ENCODE results near the gene TIMP3. TPM values are rescaled to one million over a fixed set of nuclear protein-coding genes. Genes with fewer than 3 reads are reported as not detected.

TIMP3 gene
- total and polyA plus RNA-seq, 2 of the 4 experiments (the other 2 are of a cell fraction) = 98.8 to 179 TPM

GRCh38 chr22:32864596-32864995, 63.1 kb downstream of the TIMP3 start:
- Histone ChIP-seq H3K9me1 (ENCODE audit: insufficient read depth, low read length) (peaks cover 3% of the 10 kb centered on the region), H4K91ac (ENCODE audit: insufficient read depth, low read depth, low read length) (no peak overlapping the region), H2AK5ac (ENCODE audit: low read depth, low read length) (no peak overlapping the region), H3K79me1 (ENCODE audit: low read depth in 1 of 2, low read length in 2 of 2) (no peaks in the 10 kb centered on the region; a peak in 1 of 4 replicates), H2AFZ (replicated peaks; ENCODE audit: low read length, poor library complexity) (no peak overlapping the region), H3K9ac (ENCODE audit: low read depth, low read length) (no peak overlapping the region), H3K4me3 (ENCODE audit: insufficient read depth, low read depth, low read length) (no peak overlapping the region), H4K5ac (ENCODE audit: low read depth, low read length) (no peak overlapping the region), H2BK20ac (ENCODE audit: low read depth, low read length) (no peak overlapping the region), H3K27ac (ENCODE audit: insufficient read depth, low read length) (no peak overlapping the region), H3K14ac (replicated peaks; ENCODE audit: low read depth, low read length) (no peak overlapping the region), H3K23ac (ENCODE audit: low read depth, low read length) (no peak overlapping the region), H2BK120ac (ENCODE audit: low read depth, low read length) (no peak overlapping the region), H2BK15ac (ENCODE audit: low read depth, low read length) (no peak overlapping the region), H3K56ac (ENCODE audit: extremely low read depth, insufficient read depth, low read length) (no peak overlapping the region), H4K20me1 (ENCODE audit: insufficient read depth, low read length) (peaks cover 6% of the 10 kb centered on the region; the same call in 1 of the 2 replicates), H3K27me3 (ENCODE audit: control insufficient read depth, insufficient read depth, low read length) (no peaks in the 10 kb centered on the region; the same call in 1 of the 2 replicates), H3K9me3 (ENCODE audit: control insufficient read depth, insufficient read depth, low read length) (no peaks in the 10 kb centered on the region), H4K8ac (ENCODE audit: low read depth in 2 of 2, low read length in 2 of 2) (no peak overlapping the region), H2BK5ac (ENCODE audit: low read depth, low read length, poor library complexity, severe bottlenecking) (no peak overlapping the region), H2AK9ac (replicated peaks; ENCODE audit: low read depth, low read length, poor library complexity) (no peak overlapping the region), H3K4me1 (ENCODE audit: control insufficient read depth, insufficient read depth, low read length) (no peaks in the 10 kb centered on the region), H3K36me3 (ENCODE audit: control insufficient read depth, insufficient read depth, low read length) (peaks cover 26% of the 10 kb centered on the region), H3K18ac (ENCODE audit: low read depth, low read length) (no peak overlapping the region), H3K4ac (ENCODE audit: low read depth, low read length) (no peak overlapping the region), H3K4me2 (ENCODE audit: low read depth, low read length) (no peak overlapping the region)
- WGBS, 2 experiments (ENCODE audit: extremely low coverage in 2 of 2, insufficient read length in 1 of 2) = 100% methylated on average over 2 of the region's 7 CpGs; no CpG with 5 or more reads in 1 of the 2 experiments
- no TSS peak for BruUV-seq (replicated peaks)
- in situ Hi-C loops (cut with MboI; ENCODE audit: low sequenced_read_pairs) = no loop called here
- intact Hi-C loops (cut with micrococcal nuclease) = loop anchor here (10.0 kb wide), 1 partner anchor 120 kb away; no protein-coding TSS in a partner anchor
- dilution Hi-C loops (cut with HindIII; ENCODE audit: low sequenced_read_pairs, unreplicated experiment) = no loop called here
- ATAC-seq (ENCODE audit: low read depth) (no peak), DNase-seq (no peak)
- ChIA-PET CTCF (no interaction called here), POLR2A (ENCODE audit: unreplicated experiment) (no interaction called here)
- TF ChIP-seq FOS (IDR thresholded peaks at IDR 0.05; ENCODE audit: low read depth, low read length) (no peak), BHLHE40 (IDR thresholded peaks at IDR 0.05; ENCODE audit: low read depth, low read length) (no peak), SMC3 (IDR thresholded peaks at IDR 0.05; ENCODE audit: low read depth, low read length) (no peak), MAFK (IDR thresholded peaks at IDR 0.05; ENCODE audit: low read depth, low read length) (no peak), POLR2A (IDR thresholded peaks at IDR 0.05; ENCODE audit: low read depth, low read length) (no peak), CEBPB (IDR thresholded peaks at IDR 0.05; ENCODE audit: low read depth, low read length) (no peak), NFE2L2 (IDR thresholded peaks at IDR 0.05; ENCODE audit: low read depth, low read length) (no peak), CTCF (conservative IDR thresholded peaks at IDR 0.05; ENCODE audit: low read depth, low read length) (no peak), RCOR1 (IDR thresholded peaks at IDR 0.05; ENCODE audit: insufficient replicate concordance, low read length) (no peak), CHD1 (IDR thresholded peaks at IDR 0.05; ENCODE audit: low read depth, low read length) (no peak), RAD21 (IDR thresholded peaks at IDR 0.05; ENCODE audit: low read length) (no peak), RFX5 (IDR thresholded peaks at IDR 0.05; ENCODE audit: low read depth, low read length) (no peak)
- TF ChIP-seq, protein P1, sequence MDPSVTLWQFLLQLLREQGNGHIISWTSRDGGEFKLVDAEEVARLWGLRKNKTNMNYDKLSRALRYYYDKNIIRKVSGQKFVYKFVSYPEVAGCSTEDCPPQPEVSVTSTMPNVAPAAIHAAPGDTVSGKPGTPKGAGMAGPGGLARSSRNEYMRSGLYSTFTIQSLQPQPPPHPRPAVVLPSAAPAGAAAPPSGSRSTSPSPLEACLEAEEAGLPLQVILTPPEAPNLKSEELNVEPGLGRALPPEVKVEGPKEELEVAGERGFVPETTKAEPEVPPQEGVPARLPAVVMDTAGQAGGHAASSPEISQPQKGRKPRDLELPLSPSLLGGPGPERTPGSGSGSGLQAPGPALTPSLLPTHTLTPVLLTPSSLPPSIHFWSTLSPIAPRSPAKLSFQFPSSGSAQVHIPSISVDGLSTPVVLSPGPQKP (IDR thresholded peaks at IDR 0.05; ENCODE audit: borderline replicate concordance, low read depth, low read length) = no peak

All from IMR-90 (cell line).